GM12873 (cell line): ENCODE results near the gene F12.

Experiments
- TF ChIP-seq, protein P1 (sequence below): IDR thresholded peaks from 2 replicates; pipeline ENCODE4 v1.5.1; 2012; ENCODE audit warnings: low read depth, mild to moderate bottlenecking, moderate library complexity, low read length, control low read depth; ENCODE audit not compliant: insufficient read depth; ENCODE audit errors: missing control alignments

F12 gene

GRCh38 chr5:177362610-177363507 is 46.5 kb downstream of the F12 start:
- TF ChIP-seq, protein P1, sequence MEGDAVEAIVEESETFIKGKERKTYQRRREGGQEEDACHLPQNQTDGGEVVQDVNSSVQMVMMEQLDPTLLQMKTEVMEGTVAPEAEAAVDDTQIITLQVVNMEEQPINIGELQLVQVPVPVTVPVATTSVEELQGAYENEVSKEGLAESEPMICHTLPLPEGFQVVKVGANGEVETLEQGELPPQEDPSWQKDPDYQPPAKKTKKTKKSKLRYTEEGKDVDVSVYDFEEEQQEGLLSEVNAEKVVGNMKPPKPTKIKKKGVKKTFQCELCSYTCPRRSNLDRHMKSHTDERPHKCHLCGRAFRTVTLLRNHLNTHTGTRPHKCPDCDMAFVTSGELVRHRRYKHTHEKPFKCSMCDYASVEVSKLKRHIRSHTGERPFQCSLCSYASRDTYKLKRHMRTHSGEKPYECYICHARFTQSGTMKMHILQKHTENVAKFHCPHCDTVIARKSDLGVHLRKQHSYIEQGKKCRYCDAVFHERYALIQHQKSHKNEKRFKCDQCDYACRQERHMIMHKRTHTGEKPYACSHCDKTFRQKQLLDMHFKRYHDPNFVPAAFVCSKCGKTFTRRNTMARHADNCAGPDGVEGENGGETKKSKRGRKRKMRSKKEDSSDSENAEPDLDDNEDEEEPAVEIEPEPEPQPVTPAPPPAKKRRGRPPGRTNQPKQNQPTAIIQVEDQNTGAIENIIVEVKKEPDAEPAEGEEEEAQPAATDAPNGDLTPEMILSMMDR, result no peak

GRCh38 chr5:177362292-177362609 is 47.1 kb downstream of the F12 start:
- TF ChIP-seq, protein P1, result no peak

DNA sequence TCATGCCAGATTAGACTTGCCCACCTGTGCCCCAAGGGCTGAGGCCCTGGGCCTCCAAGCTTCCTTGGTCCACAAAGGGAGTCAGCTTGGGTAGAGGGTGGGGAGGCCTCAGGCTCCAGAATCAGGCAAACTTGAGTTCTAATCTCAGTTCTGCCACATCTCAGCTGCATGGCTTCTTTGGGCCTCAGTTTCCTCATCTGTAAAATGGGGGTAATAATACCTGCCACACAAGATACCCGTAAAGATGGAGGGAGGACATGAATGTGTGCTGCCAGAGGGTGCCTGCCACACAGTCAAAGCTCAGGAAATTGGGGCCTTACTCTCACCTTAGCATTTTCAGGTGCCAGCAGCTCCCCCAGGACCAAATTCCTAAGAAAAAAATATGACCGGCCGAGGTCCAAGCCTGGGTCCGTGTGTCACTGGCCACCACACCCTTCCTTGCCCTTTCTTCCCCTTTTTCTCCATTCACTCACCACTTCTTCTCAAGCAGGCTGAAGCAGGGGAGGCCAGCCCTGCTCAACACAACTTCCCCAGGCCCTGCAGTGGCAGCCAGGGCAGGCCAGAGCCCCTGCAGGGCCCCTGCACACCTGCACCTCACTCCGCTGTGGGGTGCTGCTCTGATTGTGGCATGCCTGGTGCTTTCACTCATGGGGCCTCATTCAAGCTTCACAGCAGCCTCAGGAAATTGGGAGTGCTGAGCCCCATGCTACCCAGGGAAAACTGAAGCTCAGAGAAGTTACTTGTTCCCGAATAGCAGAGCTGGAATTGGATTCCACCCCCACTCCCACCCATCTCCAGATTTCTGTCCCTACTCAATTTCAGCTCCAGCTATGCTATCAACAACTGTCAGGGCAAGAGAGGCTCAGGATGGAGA is 47.7 kb downstream of the F12 start:
- TF ChIP-seq, protein P1, result peak; percentile 40

- TF ChIP-seq, protein P1, result no peak
Observed at GRCh38 chr5:177359860-177360259, 49.5 kb downstream of the F12 start.

GRCh38 chr5:177359451-177359851 is 49.9 kb downstream of the F12 start:
- TF ChIP-seq, protein P1, result no peak

- TF ChIP-seq, protein P1, result no peak
Observed at GRCh38 chr5:177358370-177358819, 51.0 kb downstream of the F12 start.
